Panc1 (cell line): ENCODE results near the gene HS3ST6.

Experiments used
- TCF7L2 ChIP-seq: IDR thresholded peaks from 2 replicates; pipeline ENCODE4 v1.6.1; 2011; ENCODE audit warnings: mild to moderate bottlenecking, low read depth, low read length, inconsistent platforms
- TF ChIP-seq, protein P1 (sequence below): fragments of 450-650 bp; IDR thresholded peaks from 2 replicates; pipeline ENCODE4 v1.5.1; 2017; ENCODE audit warnings: mild to moderate bottlenecking

DNA sequence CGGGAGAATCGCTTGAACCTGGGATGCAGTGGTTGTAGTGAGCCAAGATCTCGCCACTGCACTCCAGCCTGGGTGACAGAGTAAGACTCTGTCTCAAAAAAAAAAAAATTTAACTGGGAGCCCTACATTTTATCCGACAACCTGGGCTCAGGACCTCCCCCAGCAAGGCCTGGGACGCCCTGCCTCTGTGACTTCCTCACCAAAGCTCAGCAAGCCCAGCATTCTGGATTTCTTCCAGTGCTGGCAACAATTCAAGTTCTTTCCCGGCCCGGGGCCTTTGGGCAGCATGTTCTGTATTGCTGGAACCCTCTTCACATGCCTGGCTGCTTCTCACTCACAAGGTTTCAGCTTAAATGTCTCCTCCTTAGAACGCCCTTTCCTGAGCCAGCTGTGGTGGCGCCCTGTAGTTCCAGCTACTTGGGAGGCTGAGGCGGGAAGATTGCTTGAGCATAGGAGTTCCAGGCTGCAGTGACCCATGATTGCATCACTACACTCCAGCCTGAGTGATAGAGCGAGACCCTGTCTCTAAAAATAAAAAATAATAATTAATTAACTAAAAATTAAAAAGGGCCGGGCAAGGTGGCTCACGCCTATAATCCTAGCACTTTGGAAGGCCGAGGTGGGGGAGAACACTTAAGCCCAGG lies 30.4 kb downstream of the HS3ST6 start:
- TF ChIP-seq, protein P1, sequence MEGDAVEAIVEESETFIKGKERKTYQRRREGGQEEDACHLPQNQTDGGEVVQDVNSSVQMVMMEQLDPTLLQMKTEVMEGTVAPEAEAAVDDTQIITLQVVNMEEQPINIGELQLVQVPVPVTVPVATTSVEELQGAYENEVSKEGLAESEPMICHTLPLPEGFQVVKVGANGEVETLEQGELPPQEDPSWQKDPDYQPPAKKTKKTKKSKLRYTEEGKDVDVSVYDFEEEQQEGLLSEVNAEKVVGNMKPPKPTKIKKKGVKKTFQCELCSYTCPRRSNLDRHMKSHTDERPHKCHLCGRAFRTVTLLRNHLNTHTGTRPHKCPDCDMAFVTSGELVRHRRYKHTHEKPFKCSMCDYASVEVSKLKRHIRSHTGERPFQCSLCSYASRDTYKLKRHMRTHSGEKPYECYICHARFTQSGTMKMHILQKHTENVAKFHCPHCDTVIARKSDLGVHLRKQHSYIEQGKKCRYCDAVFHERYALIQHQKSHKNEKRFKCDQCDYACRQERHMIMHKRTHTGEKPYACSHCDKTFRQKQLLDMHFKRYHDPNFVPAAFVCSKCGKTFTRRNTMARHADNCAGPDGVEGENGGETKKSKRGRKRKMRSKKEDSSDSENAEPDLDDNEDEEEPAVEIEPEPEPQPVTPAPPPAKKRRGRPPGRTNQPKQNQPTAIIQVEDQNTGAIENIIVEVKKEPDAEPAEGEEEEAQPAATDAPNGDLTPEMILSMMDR, result no peak
- no peak for TF ChIP-seq TCF7L2
